B cell (primary cell): Measurements from ENCODE around the gene RNF2. TPM values are rescaled to one million over a fixed set of nuclear protein-coding genes. Genes with fewer than 3 reads are reported as not detected.

Source experiments
- ATAC-seq: fragments of 200-7000 bp; cut with Tn5 transposase; one replicate; pipeline ENCODE4 v1.10.0; 2021; ENCODE audit warnings: low read depth, mild to moderate bottlenecking, moderate number of reproducible peaks, moderate library complexity
- CTCF ChIA-PET: fragments of 350-600 bp; sonication (Branson Sonifier 250); formaldehyde crosslinking; loops from one replicate; lab custom pipeline; 2021; ENCODE audit warnings: antibody characterized with exemption, inconsistent platforms; lab: Charles Lee
- POLR2A ChIA-PET: fragments of 350-600 bp; sonication (Branson Sonifier 250); formaldehyde crosslinking; loops from one replicate; lab custom pipeline; 2021; ENCODE audit warnings: antibody characterized with exemption; lab: Charles Lee
- DNase-seq: peaks from one replicate; pipeline ENCODE4 v3.0.0; 2013
- H2AFZ ChIP-seq: 2 replicates; pipeline ENCODE4 v1.6.1; 2012; ENCODE audit warnings: mild to moderate bottlenecking, low read depth, low read length; ENCODE audit not compliant: insufficient read depth, poor library complexity, severe bottlenecking
- H3K27ac ChIP-seq, 2 donors: 1 replicate in 1 of 2; 2 replicates in 1 of 2; pipeline ENCODE4 v1.5.1; 2012 to 2013; ENCODE audit warnings: low read length in 2 of 2, mild to moderate bottlenecking in 2 of 2, moderate library complexity in 1 of 2
- H3K27me3 ChIP-seq, 4 experiments: fragments of 200-600 bp in 1 of 4; sonication (generic) in 1 of 4; replicated peaks in 1 of 4; 1 replicate in 2 of 4; 2 replicates in 2 of 4; pipeline versions ENCODE4 v1.6.1 to v1.7.0; 2013 to 2016; ENCODE audit warnings: low read length in 3 of 4, mild to moderate bottlenecking in 2 of 4, mixed read lengths in 1 of 4, moderate library complexity in 1 of 4; ENCODE audit not compliant: insufficient read depth in 4 of 4, control insufficient read depth in 3 of 4; ENCODE audit errors: control extremely low read depth in 1 of 4
- H3K36me3 ChIP-seq, 2 experiments: replicated peaks in 1 of 2; 1 replicate in 1 of 2; 2 replicates in 1 of 2; pipeline versions ENCODE4 v1.6.1 to v1.7.1; 2013; ENCODE audit warnings: low read length in 1 of 2; ENCODE audit not compliant: insufficient read depth in 2 of 2, control insufficient read depth in 1 of 2; ENCODE audit errors: control extremely low read depth in 1 of 2, extremely low read depth in 1 of 2
- H3K4me1 ChIP-seq, 2 donors: fragments of 200-600 bp in 1 of 2; sonication (generic) in 1 of 2; 1 replicate in 1 of 2; 2 replicates in 1 of 2; pipeline versions ENCODE4 v1.5.1 to v1.6.1; 2013 to 2017; ENCODE audit warnings: low read length in 2 of 2; ENCODE audit not compliant: control insufficient read depth in 2 of 2, insufficient read depth in 2 of 2
- H3K4me2 ChIP-seq: replicated peaks from 2 replicates; pipeline ENCODE3; 2012; ENCODE audit warnings: mild to moderate bottlenecking, low read depth, low read length; ENCODE audit not compliant: poor library complexity, severe bottlenecking
- H3K4me3 ChIP-seq, 5 experiments: fragments of 200-600 bp in 1 of 5; sonication (generic) in 1 of 5; 1 replicate in 3 of 5; 2 replicates in 2 of 5; pipeline versions ENCODE4 v1.5.1 to v1.7.0; 2011 to 2016; ENCODE audit warnings: low read length in 4 of 5, mild to moderate bottlenecking in 4 of 5, low read depth in 2 of 5, control low read depth in 1 of 5, moderate library complexity in 1 of 5; ENCODE audit not compliant: insufficient read depth in 1 of 5; ENCODE audit errors: control extremely low read depth in 1 of 5, extremely low read depth in 1 of 5
- H3K79me2 ChIP-seq: fragments of 200-600 bp; sonication (generic); one replicate; pipeline ENCODE4 v1.6.0; 2016; ENCODE audit warnings: low read length; ENCODE audit not compliant: control insufficient read depth, insufficient read depth
- H3K9ac ChIP-seq: fragments of 200-600 bp; sonication (generic); 2 replicates; pipeline ENCODE4 v1.6.1; 2017; ENCODE audit warnings: mild to moderate bottlenecking, low read length, moderate library complexity
- H3K9me3 ChIP-seq, 3 donors: one replicate each; pipeline versions ENCODE4 v1.6.1 to v1.7.1; 2013; ENCODE audit warnings: low read length in 2 of 3; ENCODE audit not compliant: control insufficient read depth in 2 of 3, insufficient read depth in 1 of 3; ENCODE audit errors: control extremely low read depth in 1 of 3
- H4K20me1 ChIP-seq: 2 replicates; pipeline ENCODE4 v1.6.0; 2012; ENCODE audit warnings: mild to moderate bottlenecking, low read length; ENCODE audit not compliant: insufficient read depth, control insufficient read depth, poor library complexity, severe bottlenecking
- H3K27ac Mint-ChIP-seq: one replicate; pipeline ENCODE4 v1.8.0; 2021; ENCODE audit warnings: mixed read lengths
- H3K27me3 Mint-ChIP-seq: one replicate; pipeline ENCODE4 v1.8.0; 2021; ENCODE audit warnings: mixed read lengths
- H3K4me1 Mint-ChIP-seq: one replicate; pipeline ENCODE4 v1.8.0; 2021; ENCODE audit warnings: mixed read lengths
- H3K4me3 Mint-ChIP-seq: one replicate; pipeline ENCODE4 v1.8.0; 2021; ENCODE audit warnings: mixed read lengths
- H3K9me3 Mint-ChIP-seq: one replicate; pipeline ENCODE4 v1.8.0; 2022; ENCODE audit warnings: mixed read lengths; ENCODE audit not compliant: insufficient read depth
- EZH2 ChIP-seq: IDR thresholded peaks from 2 replicates; pipeline ENCODE4 v1.6.1; 2012; ENCODE audit warnings: borderline replicate concordance, low read depth, mild to moderate bottlenecking, moderate library complexity, low read length; ENCODE audit not compliant: insufficient read depth, poor library complexity, severe bottlenecking
- WGBS: methylation state at CpG from one replicate; pipeline ENCODE4 v1.1.5; 2013; ENCODE audit warnings: missing lambda C conversion rate; ENCODE audit not compliant: insufficient coverage; 5-methylcytosine and 5-hydroxymethylcytosine counted together
- intact Hi-C: fragments of 100-400 bp; cut with micrococcal nuclease; formaldehyde crosslinking; loops from one replicate; pipeline ENCODE4 v1.10.0; 2022
- polyA plus RNA-seq: library from polyadenylated mRNA; depleted of rRNA; stranded (reverse); fragments of >200 nt; gene quantifications from 2 replicates; pipeline ENCODE4 v1.2.3, GENCODE V29; 2012
- total RNA-seq, 2 donors: library from RNA; stranded (reverse); fragments of 120-200 nt in 1 of 2; gene quantifications; 1 replicate in 1 of 2; 2 replicates in 1 of 2; pipeline versions ENCODE4 v1.2.3 to v1.2.4, GENCODE V29; 2013 to 2022
- TF ChIP-seq, protein P1 (sequence below): fragments of 200-600 bp; IDR thresholded peaks from one replicate; pipeline ENCODE4 v1.8.0; 2022; ENCODE audit warnings: antibody characterized with exemption, mild to moderate bottlenecking

RNF2 gene
- total and polyA plus RNA-seq, 2 donors (not counting 1 experiment from before 2014, with no cell fraction given) = 13.9 to 29.5 TPM

DNA sequence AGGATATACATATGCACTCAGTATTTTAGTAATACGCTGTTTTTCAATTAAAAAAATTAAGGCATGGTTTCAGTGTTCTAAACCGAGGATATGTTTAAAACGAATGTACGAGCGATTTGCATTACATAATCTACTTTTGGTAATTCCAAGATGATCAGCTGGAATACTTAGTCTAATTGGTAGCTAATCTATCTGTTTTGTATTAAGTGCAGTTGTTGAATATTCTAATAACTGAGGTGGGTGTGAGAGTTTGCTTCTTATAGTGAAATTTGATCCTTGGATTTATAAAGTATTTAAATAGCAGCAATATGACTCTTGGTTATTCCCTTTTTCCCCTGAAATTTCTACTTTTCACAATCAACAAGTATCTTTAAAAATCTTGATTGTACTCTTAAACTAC lies 1.3 kb downstream of the RNF2 start:
- TF ChIP-seq EZH2 = no peak
- TF ChIP-seq, protein P1, sequence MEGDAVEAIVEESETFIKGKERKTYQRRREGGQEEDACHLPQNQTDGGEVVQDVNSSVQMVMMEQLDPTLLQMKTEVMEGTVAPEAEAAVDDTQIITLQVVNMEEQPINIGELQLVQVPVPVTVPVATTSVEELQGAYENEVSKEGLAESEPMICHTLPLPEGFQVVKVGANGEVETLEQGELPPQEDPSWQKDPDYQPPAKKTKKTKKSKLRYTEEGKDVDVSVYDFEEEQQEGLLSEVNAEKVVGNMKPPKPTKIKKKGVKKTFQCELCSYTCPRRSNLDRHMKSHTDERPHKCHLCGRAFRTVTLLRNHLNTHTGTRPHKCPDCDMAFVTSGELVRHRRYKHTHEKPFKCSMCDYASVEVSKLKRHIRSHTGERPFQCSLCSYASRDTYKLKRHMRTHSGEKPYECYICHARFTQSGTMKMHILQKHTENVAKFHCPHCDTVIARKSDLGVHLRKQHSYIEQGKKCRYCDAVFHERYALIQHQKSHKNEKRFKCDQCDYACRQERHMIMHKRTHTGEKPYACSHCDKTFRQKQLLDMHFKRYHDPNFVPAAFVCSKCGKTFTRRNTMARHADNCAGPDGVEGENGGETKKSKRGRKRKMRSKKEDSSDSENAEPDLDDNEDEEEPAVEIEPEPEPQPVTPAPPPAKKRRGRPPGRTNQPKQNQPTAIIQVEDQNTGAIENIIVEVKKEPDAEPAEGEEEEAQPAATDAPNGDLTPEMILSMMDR = no peak
- Histone ChIP-seq H4K20me1 (peaks cover 47% of the 10 kb centered on the region), H3K4me1 (peaks cover 16 to 18% of the 10 kb centered on the region in 2 donors), H3K9me3 (no peaks in the 10 kb centered on the region), H3K36me3 (no peaks in the 10 kb centered on the region), H3K4me3 (peak overlapping the region; percentile 77 to 96 (median 89)), H3K79me2 (peaks cover 47% of the 10 kb centered on the region), H2AFZ (peak overlapping the region; percentile 93), H3K9ac (peak overlapping the region; percentile 81), H3K4me2 (peak overlapping the region; percentile 86), H3K27me3 (no peaks in the 10 kb centered on the region), H3K27ac (no peak overlapping the region)
- intact Hi-C loops = loop anchor here (5.0 kb wide), 5 partner anchors 74 to 1574 kb away; partner anchors contain the start of genes NIBAN1, ODR4, SMG7 and TPR
- DNase-seq = no peak
- no peak for ATAC-seq
- peak overlapping the region; percentile 87 for H3K4me3 Mint-ChIP-seq
- H3K9me3 Mint-ChIP-seq = no peaks in the 10 kb centered on the region
- CTCF ChIA-PET = interaction anchor here (3.6 kb wide), 1 partner anchor 123 kb away, joined by 14 read pairs; no protein-coding TSS in a partner anchor
- POLR2A ChIA-PET = interaction anchor here (1.7 to 2.4 kb wide), 2 partner anchors 111 to 292 kb away, joined by 7 to 9 read pairs; partner anchors contain the start of genes EDEM3, SWT1 and TRMT1L
- no CpG with 5 or more reads among the region's 5 CpGs for whole genome bisulfite sequencing
- peak overlapping the region; percentile 60 for H3K27ac Mint-ChIP-seq
- no peaks in the 10 kb centered on the region for H3K27me3 Mint-ChIP-seq
- H3K4me1 Mint-ChIP-seq = peaks cover 40% of the 10 kb centered on the region

DNA sequence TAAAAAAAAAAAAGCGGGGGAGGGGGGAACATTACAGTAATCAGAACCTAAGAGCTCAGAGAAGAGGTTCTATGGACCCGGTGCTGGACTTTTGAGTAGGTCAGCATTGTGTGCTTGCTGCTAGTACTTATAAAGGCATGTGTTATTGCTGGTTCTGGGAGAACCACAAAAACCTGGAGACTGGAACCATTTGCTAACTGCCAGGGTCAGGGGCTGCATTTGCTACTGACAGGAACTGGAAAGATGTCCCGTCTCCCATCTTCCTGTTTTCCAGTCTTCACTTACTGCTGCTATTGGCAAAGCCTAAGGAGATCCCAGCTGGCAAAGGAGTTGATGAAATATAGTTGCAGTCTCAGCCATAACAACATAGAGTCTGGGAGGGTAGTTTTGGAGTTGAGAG lies 4.3 kb downstream of the RNF2 start:
- no peak overlapping the region for H3K27ac ChIP-seq
- 100% methylated on average over 2 of the region's 3 CpGs for WGBS
- H3K79me2 ChIP-seq = peaks cover 76% of the 10 kb centered on the region
- Mint-ChIP-seq H3K27ac (no peak overlapping the region), H3K27me3 (no peaks in the 10 kb centered on the region), H3K4me3 (no peak overlapping the region), H3K4me1 (peaks cover 37% of the 10 kb centered on the region), H3K9me3 (no peaks in the 10 kb centered on the region)
- peaks cover 75% of the 10 kb centered on the region for H4K20me1 ChIP-seq
- H3K36me3 ChIP-seq = no peaks in the 10 kb centered on the region
- no peak overlapping the region for H2AFZ ChIP-seq
- TF ChIP-seq EZH2 = no peak
- TF ChIP-seq, protein P1 = no peak
- H3K9ac ChIP-seq = no peak overlapping the region
- no peak for DNase-seq
- intact Hi-C loops = loop anchor here (5.0 kb wide), 5 partner anchors 77 to 1577 kb away; partner anchors contain the start of genes NIBAN1, ODR4, SMG7 and TPR
- no peak overlapping the region for H3K4me2 ChIP-seq
- no peaks in the 10 kb centered on the region for H3K27me3 ChIP-seq
- H3K4me3 ChIP-seq = no peak overlapping the region
- POLR2A ChIA-PET = no interaction called here
- ATAC-seq = no peak
- peaks cover 0 to 6% (median 0%) of the 10 kb centered on the region in 3 donors for H3K9me3 ChIP-seq
- H3K4me1 ChIP-seq = peaks cover 16 to 17% of the 10 kb centered on the region in 2 donors
- CTCF ChIA-PET = interaction anchor here (0.6 kb wide), 1 partner anchor 631 kb away, joined by 3 read pairs; no protein-coding TSS in a partner anchor
